Glutamatergic neuron (in vitro differentiated cells): ENCODE results near the gene ADGRG6. TPM values are rescaled to one million over a fixed set of nuclear protein-coding genes. Genes with fewer than 3 reads are reported as not detected.

Experiments used
- DNase-seq: peaks from one replicate; pipeline ENCODE4 v3.0.0; 2022
- H3K27ac Mint-ChIP-seq: one replicate; pipeline ENCODE4 v1.8.0; 2020; ENCODE audit warnings: mild to moderate bottlenecking, mixed read lengths, inconsistent platforms; ENCODE audit not compliant: unreplicated experiment
- H3K27me3 Mint-ChIP-seq: one replicate; pipeline ENCODE4 v1.8.0; 2020; ENCODE audit warnings: mild to moderate bottlenecking, moderate library complexity, mixed read lengths, inconsistent platforms; ENCODE audit not compliant: unreplicated experiment
- H3K36me3 Mint-ChIP-seq: one replicate; pipeline ENCODE4 v1.8.0; 2020; ENCODE audit warnings: mild to moderate bottlenecking, mixed read lengths, inconsistent platforms; ENCODE audit not compliant: unreplicated experiment
- H3K4me1 Mint-ChIP-seq: one replicate; pipeline ENCODE4 v1.8.0; 2020; ENCODE audit warnings: mild to moderate bottlenecking, low read depth, mixed read lengths, inconsistent platforms; ENCODE audit not compliant: unreplicated experiment
- H3K4me3 Mint-ChIP-seq: one replicate; pipeline ENCODE4 v1.8.0; 2020; ENCODE audit warnings: mild to moderate bottlenecking, mixed read lengths, inconsistent platforms; ENCODE audit not compliant: unreplicated experiment
- H3K9me3 Mint-ChIP-seq: one replicate; pipeline ENCODE4 v1.8.0; 2020; ENCODE audit warnings: mild to moderate bottlenecking, moderate library complexity, mixed read lengths, inconsistent platforms; ENCODE audit not compliant: unreplicated experiment
- total RNA-seq: library from RNA; stranded (reverse); fragmentation: NEBNext Ultra II Directional; extraction: Animal tissue kit (Norgen Biotek cat#: 25700); gene quantifications from one replicate; pipeline ENCODE4 v1.2.1, GENCODE V29; 2021; ENCODE audit not compliant: unreplicated experiment
- TF ChIP-seq, protein P1 (sequence below): fragments of 200-600 bp; sonication (generic); IDR thresholded peaks from one replicate; pipeline ENCODE4 v1.5.0; 2021; ENCODE audit not compliant: partially characterized antibody, unreplicated experiment

ADGRG6 gene
- total RNA-seq, 1 donor from 2014 or later = not detected

DNA sequence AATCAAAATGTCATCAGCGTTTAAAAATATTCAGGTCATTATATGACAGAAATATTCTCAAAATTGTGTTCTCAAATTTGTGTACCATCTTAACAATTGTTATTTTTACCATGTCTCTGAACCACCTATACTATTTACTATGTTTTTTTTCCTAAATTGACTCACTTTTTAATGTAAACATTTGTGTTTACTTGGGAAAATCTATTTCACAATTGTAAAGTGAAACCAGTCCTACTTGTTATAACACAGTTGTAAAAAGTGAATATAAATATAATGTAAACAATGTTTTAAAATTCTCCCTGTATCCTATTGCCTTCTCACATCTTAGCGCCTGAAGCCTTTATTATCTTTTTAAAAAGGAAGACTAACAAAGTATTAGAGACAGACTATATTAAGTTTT, 83.5 kb downstream of the ADGRG6 start:
- Mint-ChIP-seq H3K4me1 (no peaks in the 10 kb centered on the region), H3K36me3 (no peaks in the 10 kb centered on the region), H3K27me3 (no peaks in the 10 kb centered on the region), H3K9me3 (no peaks in the 10 kb centered on the region), H3K27ac (no peak overlapping the region), H3K4me3 (no peak overlapping the region)
- no peak for DNase-seq
- TF ChIP-seq, protein P1, sequence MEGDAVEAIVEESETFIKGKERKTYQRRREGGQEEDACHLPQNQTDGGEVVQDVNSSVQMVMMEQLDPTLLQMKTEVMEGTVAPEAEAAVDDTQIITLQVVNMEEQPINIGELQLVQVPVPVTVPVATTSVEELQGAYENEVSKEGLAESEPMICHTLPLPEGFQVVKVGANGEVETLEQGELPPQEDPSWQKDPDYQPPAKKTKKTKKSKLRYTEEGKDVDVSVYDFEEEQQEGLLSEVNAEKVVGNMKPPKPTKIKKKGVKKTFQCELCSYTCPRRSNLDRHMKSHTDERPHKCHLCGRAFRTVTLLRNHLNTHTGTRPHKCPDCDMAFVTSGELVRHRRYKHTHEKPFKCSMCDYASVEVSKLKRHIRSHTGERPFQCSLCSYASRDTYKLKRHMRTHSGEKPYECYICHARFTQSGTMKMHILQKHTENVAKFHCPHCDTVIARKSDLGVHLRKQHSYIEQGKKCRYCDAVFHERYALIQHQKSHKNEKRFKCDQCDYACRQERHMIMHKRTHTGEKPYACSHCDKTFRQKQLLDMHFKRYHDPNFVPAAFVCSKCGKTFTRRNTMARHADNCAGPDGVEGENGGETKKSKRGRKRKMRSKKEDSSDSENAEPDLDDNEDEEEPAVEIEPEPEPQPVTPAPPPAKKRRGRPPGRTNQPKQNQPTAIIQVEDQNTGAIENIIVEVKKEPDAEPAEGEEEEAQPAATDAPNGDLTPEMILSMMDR = no peak

- no peak overlapping the region for H3K4me3 Mint-ChIP-seq
- H3K9me3 Mint-ChIP-seq = no peaks in the 10 kb centered on the region
- H3K27me3 Mint-ChIP-seq = no peaks in the 10 kb centered on the region
- H3K4me1 Mint-ChIP-seq = no peaks in the 10 kb centered on the region
- no peak for DNase-seq
- no peaks in the 10 kb centered on the region for H3K36me3 Mint-ChIP-seq
- no peak overlapping the region for H3K27ac Mint-ChIP-seq
- TF ChIP-seq, protein P1 = no peak
These were observed 84.8 kb downstream of the ADGRG6 start for GRCh38 chr6:142386657-142387056.

- Mint-ChIP-seq H3K27me3 (no peaks in the 10 kb centered on the region), H3K4me3 (no peak overlapping the region), H3K36me3 (no peaks in the 10 kb centered on the region), H3K27ac (no peak overlapping the region), H3K9me3 (no peaks in the 10 kb centered on the region), H3K4me1 (no peaks in the 10 kb centered on the region)
- DNase-seq = no peak
- TF ChIP-seq, protein P1 = peak; percentile 38
These were observed 86.4 kb downstream of the ADGRG6 start for GRCh38 chr6:142387997-142388815.

DNA sequence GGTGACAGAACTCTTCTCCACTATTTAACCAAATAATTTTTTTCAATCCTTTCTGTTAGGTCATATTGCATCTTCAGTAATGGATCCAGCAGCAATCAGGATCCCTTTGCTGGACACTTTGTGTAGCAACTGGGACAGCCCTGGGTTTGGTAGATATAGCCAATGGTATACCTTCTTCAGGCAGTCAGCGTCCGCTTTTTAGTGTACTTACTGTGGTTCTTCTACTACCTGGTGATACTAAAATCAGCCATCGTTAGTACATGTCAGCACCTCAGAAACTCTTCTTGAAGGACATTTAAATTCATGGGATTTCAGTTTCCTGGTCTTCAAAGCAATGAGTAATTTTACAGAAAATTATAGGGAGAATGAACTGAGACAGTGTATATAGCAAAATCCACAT, 93.5 kb downstream of the ADGRG6 start:
- Mint-ChIP-seq H3K4me3 (no peak overlapping the region), H3K9me3 (no peaks in the 10 kb centered on the region), H3K27ac (no peak overlapping the region), H3K4me1 (no peaks in the 10 kb centered on the region), H3K27me3 (no peaks in the 10 kb centered on the region), H3K36me3 (no peaks in the 10 kb centered on the region)
- no peak for DNase-seq
- TF ChIP-seq, protein P1 = no peak

DNA sequence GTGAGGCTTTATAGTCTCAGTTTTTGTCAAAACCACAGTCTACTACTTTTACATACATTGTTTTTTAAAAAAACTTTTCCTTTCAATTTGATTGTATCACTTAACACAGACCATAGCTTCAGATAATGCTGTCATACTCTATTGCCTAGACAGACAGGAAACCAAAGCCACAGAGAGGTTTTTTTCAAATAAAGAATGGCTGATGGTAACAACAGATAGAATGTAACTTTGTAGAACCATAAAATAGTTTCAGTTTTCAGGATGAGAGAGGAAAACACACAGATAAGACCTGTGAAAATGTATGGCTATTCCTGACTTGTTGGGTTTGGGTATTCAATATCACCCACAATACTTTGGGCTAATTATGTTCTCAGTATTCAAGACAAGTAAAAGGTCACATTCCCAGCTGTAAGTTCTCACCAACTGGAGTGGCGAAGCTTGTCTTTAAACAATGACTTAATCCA, 94.0 kb downstream of the ADGRG6 start:
- DNase-seq = no peak
- Mint-ChIP-seq H3K4me1 (no peaks in the 10 kb centered on the region), H3K27me3 (no peaks in the 10 kb centered on the region), H3K27ac (no peak overlapping the region), H3K4me3 (no peak overlapping the region), H3K36me3 (no peaks in the 10 kb centered on the region), H3K9me3 (no peaks in the 10 kb centered on the region)
- TF ChIP-seq, protein P1 = no peak
